ENCODE data around the gene DCP2.

- no peak for TF ChIP-seq CTCF (IDR thresholded peaks at IDR 0.05)
- no peak for TF ChIP-seq POLR2A (IDR thresholded peaks at IDR 0.05)
These were observed 8.0 kb upstream of the DCP2 start for GRCh38 chr5:112968411-112969106.

All from Peyer's patch (tissue), 4 donors.